HG02763 (cell line): Measurements from ENCODE around the gene APOA1.
"Not testable (repeated sequence)": the region's sequence is repeated elsewhere in the genome, so short reads cannot be mapped to it uniquely, and the experiment has no call there.

Experiments used
- ATAC-seq: cut with Tn5 transposase; IDR thresholded peaks from one replicate; pipeline ENCODE4 v1.9.1; 2021; ENCODE audit warnings: mild to moderate bottlenecking, moderate library complexity; ENCODE audit not compliant: unreplicated experiment

The APOA1 gene

GRCh38 chr11:116821050-116821918 lies 16.1 kb downstream of the APOA1 start:
- no peak for ATAC-seq

- no peak for ATAC-seq
Measured at GRCh38 chr11:116819049-116819448, 18.4 kb downstream of the APOA1 start.

GRCh38 chr11:116814502-116814901 lies 22.9 kb downstream of the APOA1 start:
- ATAC-seq, result no peak

GRCh38 chr11:116813781-116814471 lies 23.5 kb downstream of the APOA1 start:
- no peak for ATAC-seq

- ATAC-seq, result no peak
Measured at GRCh38 chr11:116813170-116813569, 24.3 kb downstream of the APOA1 start.

- ATAC-seq, result no peak
Measured at GRCh38 chr11:116812109-116812508, 25.3 kb downstream of the APOA1 start.

GRCh38 chr11:116811194-116811593 lies 26.2 kb downstream of the APOA1 start:
- ATAC-seq, result no peak

GRCh38 chr11:116808262-116809175 lies 28.9 kb downstream of the APOA1 start:
- no peak for ATAC-seq

GRCh38 chr11:116807601-116808261 lies 29.7 kb downstream of the APOA1 start:
- ATAC-seq, result no peak

GRCh38 chr11:116804001-116804400 lies 33.4 kb downstream of the APOA1 start:
- ATAC-seq, result no peak

- ATAC-seq, result not testable (repeated sequence)
Measured at GRCh38 chr11:116801662-116802061, 35.8 kb downstream of the APOA1 start.

GRCh38 chr11:116800610-116801009 lies 36.8 kb downstream of the APOA1 start:
- no peak for ATAC-seq

GRCh38 chr11:116798368-116798767 lies 39.1 kb downstream of the APOA1 start:
- no peak for ATAC-seq

- ATAC-seq, result no peak
Measured at GRCh38 chr11:116797816-116798215, 39.6 kb downstream of the APOA1 start.

GRCh38 chr11:116796548-116796947 lies 40.9 kb downstream of the APOA1 start:
- ATAC-seq, result no peak

- no peak for ATAC-seq
Measured at GRCh38 chr11:116794851-116795250, 42.6 kb downstream of the APOA1 start.

GRCh38 chr11:116793772-116794097 lies 43.7 kb downstream of the APOA1 start:
- ATAC-seq, result no peak

GRCh38 chr11:116792869-116793771 lies 44.3 kb downstream of the APOA1 start:
- ATAC-seq, result no peak

- ATAC-seq, result no peak
Measured at GRCh38 chr11:116792144-116792868, 45.1 kb downstream of the APOA1 start.
